NCI-H1092 treated with DMSO at 0.1 percent for 48 hours (cell line): ENCODE measurements around the gene CHN2.
"Not testable (repeated sequence)": the region's sequence is repeated elsewhere in the genome, so short reads cannot be mapped to it uniquely, and the experiment has no call there.

Experiments used
- DNase-seq: peaks from one replicate; lab custom pipeline; 2025; lab: John Stamatoyannopoulos, UW

Gene CHN2

DNA sequence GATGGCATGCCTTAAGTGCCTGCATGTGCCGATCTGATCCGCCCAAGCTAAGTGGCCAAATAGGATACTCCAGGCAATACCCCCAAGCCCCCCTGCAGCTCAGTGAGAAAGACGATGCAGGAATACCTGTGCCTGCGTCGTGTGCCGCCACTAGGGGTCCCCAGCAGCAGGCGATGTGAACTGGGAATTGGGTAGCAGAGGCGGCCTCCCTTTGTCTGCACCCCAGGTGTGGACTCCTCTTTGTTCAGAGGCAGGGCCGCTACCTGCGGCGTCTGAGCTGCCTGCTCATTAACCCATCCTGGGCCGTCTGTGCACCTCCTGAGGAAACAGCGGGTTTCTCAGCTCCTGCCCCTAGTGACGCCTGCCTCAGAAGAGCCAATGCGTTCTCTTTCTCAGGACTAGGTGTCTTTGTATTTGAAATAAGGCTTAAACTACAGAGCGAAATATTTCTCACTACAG lies 4.8 kb upstream of the CHN2 start:
- peak; percentile 91 for DNase-seq

DNA sequence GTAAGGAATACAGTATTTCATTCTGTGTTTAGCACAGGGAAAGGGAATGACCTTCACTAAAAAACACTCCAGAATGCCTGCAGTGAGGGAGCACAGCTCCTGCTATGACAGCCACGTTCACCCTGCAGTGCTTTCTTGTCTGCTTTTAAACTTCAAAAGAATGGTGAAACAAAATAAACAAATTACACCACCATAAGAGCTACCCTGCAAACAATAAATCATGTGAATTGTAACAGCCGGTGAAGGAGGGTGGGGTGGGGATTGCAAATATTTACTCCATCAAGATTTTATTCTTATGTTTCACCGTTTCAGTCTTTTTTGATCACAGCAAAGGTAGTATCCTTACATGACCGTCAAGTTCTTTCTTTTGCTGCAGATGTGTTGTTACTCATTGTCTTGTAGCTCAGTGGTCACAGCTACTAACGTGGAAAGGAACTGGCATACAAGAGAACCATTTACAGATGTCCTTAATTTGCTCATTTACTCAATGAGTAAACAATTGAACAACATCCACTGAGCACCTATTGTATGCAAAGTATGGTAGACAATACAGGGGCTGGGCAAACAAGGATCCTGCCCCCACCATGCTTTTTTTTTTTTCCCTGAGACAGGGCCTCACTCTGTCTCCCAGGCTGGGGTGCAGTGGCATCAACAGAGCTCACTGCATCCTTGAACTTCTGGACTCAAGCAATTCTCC lies 4.1 kb upstream of the CHN2 start:
- peak; percentile 82 for DNase-seq

DNA sequence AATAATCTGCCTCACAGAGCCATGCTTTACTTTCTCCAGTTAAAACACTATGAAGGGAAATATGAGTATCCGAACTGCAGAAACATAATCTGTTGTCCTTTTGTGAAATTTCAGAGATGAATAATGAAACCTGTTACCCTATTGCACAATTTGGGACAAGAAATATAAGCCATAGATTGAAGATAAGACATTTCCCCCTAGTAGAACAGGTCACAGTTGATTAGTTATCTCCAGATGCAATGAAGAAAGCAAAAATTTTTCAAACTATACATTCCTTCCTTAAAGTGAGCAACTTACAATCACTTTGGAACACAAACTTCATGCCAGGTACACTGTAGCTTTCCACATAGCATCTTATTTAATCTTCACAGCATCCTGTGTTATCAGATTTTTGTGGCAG lies 2.3 kb upstream of the CHN2 start:
- DNase-seq = no peak

DNA sequence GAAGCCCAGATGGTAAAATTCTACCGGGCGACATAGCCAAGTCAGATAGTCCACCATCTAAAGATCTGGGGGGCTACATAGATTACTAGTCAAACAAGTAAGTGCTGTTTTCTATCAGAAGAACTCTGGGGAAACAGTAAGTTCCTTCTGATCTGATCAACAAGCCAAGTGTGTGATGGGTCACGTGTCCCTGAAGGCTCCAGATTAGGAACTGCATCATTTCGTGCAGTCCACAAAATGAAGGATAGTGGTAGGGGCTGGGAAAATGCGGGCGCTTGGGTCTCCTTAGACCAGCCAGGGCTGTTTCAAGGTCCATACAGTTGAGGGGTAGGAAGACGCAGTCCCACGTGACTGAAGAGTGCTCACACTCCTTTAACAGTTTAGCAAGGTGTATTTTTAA lies 1.8 kb upstream of the CHN2 start:
- DNase-seq = no peak

DNA sequence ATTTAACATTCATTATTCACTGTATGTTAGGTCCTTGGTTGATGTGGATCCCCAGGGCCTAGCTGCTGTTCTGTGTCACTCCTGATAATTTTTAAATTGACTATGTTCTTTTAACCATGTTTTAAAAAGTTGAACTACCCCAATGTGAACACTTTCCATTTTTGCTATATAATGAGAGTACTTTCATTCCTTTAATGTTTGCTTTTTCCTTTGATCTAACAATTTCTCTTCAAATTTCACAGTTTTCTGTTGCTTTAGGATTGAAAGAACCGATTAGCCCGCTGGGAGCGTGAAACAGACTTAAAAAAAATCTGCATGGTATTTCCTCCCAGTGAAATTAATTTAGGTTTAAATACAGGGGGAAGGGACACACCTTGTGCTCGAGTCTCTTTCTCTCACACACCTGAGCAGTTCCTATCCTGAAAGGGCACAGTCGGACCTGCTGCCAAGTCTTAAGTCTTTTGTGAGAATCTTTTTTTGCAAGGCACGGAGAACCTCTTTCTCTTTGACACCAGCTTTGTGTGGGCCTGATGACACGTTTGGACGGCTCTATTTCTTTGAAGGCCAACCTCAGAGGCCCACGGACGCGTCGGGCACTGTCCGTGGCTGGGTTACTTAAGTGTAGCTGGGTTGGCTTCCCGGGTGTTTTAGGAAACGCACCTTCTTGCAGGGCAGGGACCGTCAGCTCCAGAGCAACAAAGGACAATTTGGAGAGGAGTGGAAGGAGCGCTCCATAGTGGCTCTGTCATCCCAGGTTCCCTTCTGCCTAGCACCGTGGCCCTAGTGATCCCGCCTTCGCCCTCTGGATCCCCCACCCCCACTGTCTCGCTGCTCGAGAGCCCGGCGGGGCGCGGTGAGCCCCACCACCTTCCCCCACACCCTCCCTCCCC lies 1.0 kb upstream of the CHN2 start:
- peak; percentile 82 for DNase-seq

DNA sequence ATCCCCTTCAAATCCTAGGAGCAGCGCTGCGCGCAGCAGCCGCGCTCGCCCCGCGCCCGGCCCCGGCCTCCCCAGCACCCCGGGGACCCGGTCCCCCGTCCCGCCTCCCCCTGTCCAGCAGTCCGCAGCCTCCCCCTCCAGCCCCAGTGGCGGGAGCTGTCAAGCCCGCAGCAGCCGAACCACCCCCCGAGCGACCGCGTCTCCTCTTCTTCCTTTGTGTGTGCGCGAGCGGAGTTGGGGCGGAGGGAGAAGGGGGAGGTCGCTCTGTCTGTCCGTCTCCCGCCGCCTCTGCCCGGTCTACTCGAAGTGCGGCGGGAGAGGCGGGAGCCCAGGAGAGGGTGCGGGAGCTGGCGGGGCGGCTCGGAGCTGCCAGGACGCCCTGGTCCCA lies 375 bp upstream of the CHN2 start:
- peak; percentile 79 for DNase-seq

DNA sequence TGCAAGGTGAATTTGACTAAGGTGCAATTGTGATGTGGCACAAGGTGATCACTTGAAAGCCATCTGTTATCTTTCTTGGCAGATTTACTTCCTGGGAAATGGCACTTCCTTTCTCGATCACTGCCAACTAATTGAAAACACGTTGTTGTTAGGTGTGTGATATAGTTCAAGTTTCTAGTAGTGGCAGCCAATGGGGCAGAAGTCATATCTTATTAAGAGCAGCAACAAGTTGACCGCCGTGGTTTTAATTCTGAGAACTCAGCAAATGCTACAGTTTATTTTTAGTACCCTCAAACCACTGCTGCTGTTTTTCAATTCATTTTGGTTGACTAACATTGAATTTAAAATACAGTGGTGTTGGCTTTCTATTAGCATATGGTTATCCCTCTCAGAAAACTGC lies 1.6 kb downstream of the CHN2 start:
- DNase-seq = peak; percentile 60

DNA sequence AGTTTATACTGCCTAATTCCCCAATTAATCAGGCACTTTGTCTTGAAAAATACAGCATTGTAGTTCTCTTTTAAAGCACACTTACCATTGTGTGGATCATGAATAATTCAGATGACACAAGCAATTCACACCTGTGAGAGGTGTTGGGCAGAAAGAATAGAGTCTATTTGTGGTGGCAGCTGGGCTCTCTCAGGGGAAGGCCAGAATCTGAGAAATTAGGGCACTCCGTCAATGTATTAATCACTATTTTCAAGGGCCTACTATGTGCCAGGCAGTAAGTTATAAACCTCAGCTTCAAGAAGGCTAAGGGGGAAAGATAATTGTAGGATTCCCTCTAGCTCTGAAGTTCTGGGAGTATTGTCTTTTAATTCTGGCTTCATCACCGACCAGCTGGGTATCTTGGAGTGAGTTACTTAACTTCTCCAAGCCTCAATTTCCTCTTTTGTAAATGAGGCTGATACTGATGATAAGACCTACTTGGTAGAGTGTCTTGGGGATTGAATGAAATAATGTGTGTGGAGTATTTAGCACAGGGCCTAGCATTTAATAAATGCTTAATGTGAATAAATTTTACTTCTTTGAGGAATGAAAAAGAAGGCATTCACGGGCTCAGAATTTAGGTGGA lies 2.5 kb downstream of the CHN2 start:
- DNase-seq = no peak

DNA sequence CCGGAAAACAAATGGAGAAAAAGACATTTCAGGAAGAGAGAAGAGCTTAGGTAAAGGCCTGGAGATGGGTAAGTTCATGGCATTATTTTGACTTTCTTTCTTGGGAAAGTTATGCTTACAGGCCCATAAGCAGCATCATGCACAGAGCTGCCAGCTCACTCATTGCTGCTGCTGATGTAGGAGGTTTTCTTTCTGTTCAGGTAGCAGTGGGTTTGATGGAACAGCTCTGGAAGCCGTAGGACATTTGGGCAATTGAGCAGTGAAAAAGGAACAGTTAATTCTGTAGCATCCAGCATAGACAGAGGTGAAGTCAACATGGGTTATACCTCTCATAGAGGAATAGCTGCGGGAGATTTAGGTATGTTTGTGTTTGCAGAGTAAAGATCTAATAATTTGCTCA lies 3.3 kb downstream of the CHN2 start:
- DNase-seq = no peak

DNA sequence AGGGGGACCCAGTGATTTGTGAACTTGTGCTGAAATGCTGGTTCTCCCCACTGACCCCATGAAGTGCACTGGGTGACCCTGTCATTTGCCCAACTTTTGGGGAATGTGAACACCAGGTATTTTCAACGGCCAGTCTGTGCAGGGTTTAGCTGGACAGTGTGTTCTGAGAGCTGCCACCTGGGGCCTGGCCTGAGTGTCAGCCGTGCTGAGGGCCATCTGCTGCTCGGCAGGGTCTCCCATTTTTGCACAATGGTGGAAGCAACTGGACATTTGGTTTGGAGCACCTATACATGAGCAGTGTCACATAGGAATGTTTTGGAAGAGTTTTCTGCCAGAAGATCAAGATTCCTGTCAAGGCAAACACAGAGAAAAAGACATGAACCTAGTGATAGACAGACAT lies 5.2 kb downstream of the CHN2 start:
- DNase-seq = no peak

DNA sequence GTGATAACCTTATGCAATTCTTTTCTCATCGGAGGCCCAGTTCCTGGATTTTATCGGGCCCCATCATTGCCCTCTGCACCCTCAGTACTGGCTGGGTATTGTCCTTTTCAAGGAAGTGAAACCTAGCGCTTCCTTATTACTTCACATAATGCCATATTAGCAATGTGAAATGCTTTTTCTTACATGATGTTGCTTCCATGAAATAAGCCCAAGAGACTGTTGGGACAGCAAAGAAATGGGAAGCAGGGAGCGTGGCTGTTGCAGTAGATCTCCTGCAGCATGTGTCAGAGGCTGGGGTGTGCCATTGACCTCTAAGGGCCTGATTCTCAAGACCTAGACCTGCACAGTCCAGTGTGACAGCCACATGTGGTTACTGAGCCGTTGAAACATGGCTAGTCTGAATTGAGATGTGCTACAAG lies 8.1 kb downstream of the CHN2 start:
- DNase-seq = no peak

DNA sequence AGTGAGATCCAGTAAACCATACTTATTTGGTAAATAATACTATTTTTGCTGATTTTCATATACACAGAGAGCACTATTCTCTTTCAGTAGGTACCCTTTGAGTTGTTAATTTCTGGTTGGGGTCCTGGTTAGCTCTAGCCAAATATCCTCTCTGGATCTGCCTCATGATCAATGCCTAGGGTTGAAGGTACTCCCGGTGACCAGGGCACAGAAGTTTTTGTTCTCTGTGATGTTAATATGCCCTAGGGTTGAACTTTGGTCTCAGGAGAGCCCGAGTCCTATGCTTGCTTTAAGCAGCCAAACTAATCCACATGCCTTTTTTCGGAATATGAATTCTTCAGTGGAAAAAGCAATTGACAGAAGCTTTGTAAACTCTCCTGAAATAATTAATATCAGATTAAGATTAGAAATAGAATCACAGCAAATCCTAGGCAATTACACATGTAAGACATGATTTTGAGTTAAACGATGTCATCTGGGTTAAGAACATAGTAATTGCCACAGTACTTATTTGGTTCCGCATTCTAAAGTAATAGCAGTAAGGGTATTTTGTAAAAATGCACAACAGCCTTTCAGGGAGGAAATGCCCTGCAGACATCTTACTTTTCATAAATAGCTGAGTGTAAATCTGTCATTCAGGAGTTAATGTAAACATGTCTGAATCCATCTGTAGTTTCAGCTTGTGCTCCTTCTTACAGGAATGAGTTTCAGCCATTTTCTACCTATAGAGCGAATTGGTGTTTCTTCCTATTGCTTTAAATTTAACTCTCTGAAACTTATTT lies 10.1 kb downstream of the CHN2 start:
- DNase-seq = no peak

DNA sequence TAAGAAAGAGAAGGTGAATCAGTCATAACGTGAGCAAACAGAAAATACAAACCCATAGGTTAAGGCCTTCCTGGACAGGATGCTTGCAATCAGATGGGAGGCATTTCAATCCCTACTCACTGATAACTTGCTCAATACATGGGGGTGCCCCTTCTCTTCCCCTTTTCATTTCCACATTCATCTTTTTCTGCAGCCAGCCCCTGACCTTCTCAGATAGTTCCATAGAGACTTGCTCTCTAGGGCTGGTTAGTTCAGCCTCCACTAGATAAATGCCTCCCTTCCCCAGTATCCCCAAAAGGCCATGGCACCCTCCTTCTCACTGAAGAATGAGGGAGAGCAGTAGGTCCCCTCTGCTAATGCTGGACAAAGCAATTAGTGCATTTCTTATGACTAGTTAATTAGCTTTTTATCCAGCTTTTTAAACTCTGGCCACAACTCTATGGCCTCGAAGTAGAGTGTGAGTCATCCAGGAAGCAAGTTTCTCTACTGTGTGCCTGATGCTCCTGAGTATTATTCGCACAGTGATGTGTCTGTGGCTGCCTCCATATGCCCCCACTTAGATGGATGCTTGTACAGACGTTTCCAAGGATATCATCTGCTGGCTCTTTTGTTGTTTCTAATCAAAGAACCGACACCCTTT lies 12.7 kb downstream of the CHN2 start:
- DNase-seq = no peak

DNA sequence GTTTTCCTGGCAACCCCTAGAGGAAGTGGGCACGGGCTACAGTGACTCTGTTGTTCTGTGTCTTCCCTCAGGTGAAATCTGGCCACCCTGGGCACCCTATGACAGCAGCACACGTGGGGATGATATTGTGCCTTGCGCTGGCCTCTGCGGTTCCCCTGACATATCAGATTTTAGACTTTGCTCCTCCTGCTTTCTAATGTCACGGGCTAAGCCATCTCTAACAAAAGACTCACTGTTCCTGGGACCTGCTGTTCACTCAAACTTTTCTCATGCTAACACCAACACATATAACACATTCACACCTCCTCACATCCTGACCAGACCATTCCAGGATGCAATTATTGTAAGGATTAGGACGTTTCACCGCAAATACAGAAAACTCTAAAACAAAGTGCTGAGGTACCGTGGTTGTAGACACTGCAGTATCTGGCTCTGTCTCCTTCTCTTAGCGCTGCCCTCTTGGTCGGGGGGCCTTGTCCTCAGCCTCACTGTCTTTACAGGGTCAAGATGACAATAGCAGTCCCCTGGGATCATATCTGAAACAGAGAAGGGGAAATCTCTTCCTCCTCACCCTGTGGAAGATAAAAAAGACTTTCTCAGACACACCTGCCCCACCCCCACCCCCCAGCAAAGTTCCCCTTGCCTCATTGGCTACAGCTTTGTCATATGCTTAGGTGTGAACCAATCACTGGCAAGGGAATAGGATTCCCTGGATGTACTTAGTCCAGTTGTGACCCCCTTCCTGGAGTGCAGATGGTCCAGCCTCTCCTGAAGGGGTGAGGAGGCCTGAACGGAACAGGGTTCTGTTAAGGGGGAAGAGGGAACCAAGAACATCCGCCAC lies 14.1 kb downstream of the CHN2 start:
- DNase-seq = no peak

DNA sequence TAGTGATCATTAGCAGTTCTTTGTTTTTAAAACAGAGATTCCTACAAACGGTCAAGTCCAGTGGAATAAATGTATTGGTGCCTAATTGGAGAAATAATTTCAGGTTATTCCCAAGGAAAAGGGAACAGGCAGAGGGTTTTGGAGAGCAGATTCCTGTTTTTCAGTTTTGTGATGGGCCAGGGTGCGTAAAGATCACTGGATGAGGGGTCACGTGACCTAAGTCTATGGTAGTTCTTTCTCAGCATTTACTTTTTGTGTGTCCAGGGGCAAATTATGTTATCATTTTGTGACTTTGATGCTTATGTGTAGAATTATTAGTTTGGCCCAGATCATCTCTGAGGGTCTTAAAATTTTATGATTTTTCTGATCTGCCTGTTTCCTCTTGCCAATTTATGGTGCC lies 15.2 kb downstream of the CHN2 start:
- no peak for DNase-seq

DNA sequence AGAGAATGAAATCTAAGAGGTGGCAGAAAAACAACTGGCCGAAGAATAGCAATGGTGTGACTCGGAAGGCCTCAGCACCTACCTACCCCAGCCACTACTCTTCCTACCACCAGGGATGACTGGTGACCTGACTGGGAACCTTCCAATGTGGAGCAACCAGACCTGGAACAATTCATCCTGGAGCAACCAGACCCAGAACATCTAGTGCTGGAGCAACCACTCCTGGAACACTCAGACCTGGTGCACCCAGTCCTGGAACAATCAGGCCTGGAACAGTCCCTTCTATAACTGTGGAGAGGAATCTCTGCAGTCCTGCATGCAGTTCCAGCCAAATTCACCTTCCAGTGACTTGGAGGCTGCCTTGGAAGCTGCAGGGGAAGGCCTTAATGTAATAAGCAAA lies 18.2 kb downstream of the CHN2 start:
- DNase-seq = not testable (repeated sequence)

DNA sequence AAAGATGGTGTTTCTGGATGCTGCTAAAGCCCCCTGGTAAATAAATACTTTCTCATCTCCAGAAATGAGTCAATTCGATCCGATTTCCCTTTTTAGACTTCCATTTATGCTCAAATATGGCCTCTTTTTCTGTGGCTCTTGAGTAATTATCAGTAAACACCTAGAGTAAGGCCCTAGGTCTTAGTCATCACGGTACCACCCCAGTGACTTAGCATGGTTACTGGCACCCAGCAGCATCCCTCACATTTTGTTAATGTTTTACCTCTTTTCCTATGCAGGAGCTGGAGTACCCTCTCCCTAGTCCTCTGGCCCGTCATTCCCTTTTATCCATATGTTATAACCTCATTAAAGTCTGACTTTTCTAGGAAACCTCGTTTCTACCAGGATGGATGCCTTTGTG lies 19.5 kb downstream of the CHN2 start:
- no peak for DNase-seq

DNA sequence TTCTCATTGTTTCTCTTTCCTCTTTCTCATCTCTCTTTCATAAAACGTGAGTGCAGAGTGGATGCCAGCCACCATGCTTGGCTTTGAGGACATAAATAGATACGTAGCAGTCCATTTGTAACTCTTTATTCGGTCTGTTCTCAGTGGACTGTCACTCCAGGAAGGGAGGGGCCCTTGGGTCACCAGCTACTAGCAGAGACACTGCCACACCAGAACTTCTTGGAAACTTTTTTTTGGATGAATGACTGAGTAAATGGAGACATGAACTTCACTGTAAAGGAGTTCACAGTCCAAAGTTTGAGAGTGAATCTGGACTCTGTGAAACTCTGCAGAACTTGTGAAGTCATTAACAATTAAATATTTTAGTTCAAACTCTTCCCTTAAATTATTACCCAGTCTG lies 20.2 kb downstream of the CHN2 start:
- no peak for DNase-seq

DNA sequence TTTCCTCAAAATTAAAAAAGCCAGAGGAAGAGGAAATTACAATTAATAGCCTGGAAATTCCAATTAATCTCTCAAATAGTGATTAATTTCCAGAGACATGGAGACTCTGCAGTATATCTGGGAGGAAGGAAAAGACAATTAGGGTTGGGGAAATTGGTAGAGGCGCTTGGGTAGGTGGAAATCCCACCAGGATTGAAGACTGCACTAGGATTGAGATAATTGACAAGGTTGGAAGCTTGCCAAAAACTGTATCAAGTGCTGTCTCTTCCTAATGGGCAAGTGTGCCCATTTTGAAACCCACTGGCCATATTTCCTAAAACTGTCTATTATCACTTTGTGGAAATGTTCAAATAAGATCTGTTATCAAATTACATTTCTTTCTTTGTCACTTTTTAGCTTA lies 21.6 kb downstream of the CHN2 start:
- no peak for DNase-seq

DNA sequence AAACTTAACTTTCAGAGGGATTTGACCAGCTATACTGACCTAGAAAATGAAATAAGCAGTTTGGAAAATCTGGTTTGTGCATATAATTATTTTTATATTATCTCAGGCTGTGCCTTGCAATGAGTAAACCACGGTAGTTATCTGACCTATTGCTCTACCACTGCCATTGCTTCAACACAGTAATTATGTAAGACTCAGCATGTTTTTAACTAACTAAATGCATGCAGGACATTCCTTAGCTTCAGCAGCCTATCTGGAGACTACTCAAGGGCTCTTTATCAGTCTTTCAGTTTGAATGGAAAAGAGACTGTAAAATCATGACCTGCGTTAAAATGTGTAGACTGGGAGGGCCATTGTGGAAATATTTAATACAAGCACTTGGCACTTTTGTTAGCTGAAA lies 22.5 kb downstream of the CHN2 start:
- DNase-seq = no peak

DNA sequence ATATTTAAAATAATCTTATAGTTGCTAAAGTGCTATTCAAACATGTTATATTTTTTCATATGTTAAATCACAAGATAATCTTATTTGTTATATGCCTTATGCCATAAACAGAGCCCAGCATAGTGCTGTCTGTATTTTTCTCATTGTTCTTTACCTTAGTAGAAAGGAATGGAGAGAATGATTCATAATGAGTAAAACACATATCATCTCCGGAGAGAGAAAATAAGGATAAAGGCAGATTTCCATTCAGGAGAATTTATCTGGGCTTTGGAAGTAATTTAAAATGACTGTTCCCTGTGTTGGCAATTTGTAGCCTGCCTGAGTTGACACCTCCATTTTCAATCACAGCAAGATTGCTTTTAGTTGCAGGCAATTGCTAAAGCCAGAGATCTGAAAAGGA lies 30.2 kb downstream of the CHN2 start:
- DNase-seq = no peak
